Posterior vena cava (tissue), 2 donors: Measurements from ENCODE around the gene VPS16. TPM values are rescaled to one million over a fixed set of nuclear protein-coding genes. Genes with fewer than 3 reads are reported as not detected.
"Not testable (repeated sequence)": the region's sequence is repeated elsewhere in the genome, so short reads cannot be mapped to it uniquely, and the experiment has no call there.

Source experiments
- DNase-seq: peaks from one replicate; pipeline ENCODE4 v3.0.0-alpha.2; 2020; ENCODE audit warnings: low spot score
- intact Hi-C, 2 donors: fragments of 100-400 bp; cut with DNase I; formaldehyde crosslinking; loops; one replicate each; pipeline versions ENCODE4 v1.14.1 to v1.14.2; 2022 to 2023
- total RNA-seq, 2 donors: library from RNA; stranded (reverse); fragmentation: NEBNext Ultra II Directional; extraction: Animal tissue kit (Norgen Biotek cat#: 25700); gene quantifications; one replicate each; pipeline ENCODE4 v1.2.1, GENCODE V29; 2021
- donor health status: DM: yes; HTN: yes; CAD: no.
- donor health status: DM: yes; HTN: yes; CAD: no.

Gene VPS16
- total RNA-seq, 2 donors from 2014 or later, result 32.3 to 33.1 TPM

DNA sequence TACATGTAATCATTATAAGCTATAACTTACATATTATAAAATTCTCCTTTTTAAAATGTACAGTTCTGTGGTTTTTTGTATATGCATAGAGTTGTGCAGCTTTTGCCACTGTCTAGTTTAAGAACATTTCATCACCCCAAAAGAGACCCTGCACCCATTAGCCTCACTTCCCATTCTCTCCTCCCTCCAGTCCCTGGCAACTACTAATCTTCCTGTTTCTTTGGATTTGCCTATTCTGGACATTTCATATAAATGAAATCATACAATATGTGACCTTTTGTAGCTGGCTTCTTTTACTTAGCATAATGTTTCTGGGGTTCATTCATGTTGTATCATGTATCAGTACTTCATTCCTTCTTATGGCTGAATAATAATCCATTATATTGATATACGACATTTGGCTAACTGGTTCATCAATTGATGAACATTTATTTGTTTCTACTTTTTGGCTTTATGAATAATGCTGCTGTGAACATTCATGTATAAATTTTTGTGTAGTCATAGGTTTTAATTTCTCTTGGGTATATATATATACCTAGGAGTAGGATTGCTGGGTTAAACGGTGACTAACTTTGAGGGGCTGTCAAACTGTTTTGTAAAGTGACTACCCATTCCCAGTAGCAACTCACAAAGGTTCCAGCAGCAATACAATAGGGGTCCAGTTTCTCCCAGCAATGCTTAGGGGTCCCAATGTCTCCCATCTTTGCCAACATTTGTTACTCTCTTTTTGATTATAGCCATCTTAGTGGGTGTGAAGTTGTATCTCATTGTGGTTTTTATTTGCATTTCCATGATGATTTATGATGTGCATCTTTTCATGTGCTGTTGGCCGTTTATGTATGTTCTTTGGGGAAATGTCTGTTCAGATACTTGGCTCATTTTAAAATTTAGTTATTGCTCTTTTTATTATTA is 43.4 kb downstream of the VPS16 start:
- DNase-seq, result no peak
- intact Hi-C loops, result no loop called here

GRCh38 chr20:2887715-2888114 is 47.2 kb downstream of the VPS16 start:
- DNase-seq, result no peak
- intact Hi-C loops, result no loop called here

GRCh38 chr20:2888224-2888955 is 47.8 kb downstream of the VPS16 start:
- intact Hi-C loops, result no loop called here
- DNase-seq, result no peak

GRCh38 chr20:2889209-2889608 is 48.7 kb downstream of the VPS16 start:
- DNase-seq, result no peak
- intact Hi-C loops, result no loop called here

DNA sequence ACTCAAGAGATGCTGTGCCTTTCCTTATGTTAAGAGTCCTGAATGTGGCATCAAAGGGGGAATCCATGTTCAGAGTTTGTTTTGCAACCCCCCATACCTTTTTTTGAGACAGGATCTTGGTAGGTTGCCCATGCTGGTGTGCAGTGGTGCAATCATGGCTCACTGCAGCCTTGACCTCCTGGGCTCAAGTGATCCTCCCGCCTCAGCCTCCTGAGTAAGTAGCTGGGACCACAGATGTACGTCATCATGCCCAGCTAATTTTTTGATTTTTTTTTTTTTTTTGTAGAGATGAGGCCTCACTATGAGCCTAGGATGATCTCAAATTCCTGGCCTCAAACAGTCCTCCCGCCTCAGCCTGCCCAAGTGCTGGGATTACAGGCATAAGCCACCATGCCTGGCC is 49.3 kb downstream of the VPS16 start:
- no peak for DNase-seq
- intact Hi-C loops, result no loop called here

GRCh38 chr20:2890742-2891141 is 50.2 kb downstream of the VPS16 start:
- intact Hi-C loops, result no loop called here
- DNase-seq, result no peak

DNA sequence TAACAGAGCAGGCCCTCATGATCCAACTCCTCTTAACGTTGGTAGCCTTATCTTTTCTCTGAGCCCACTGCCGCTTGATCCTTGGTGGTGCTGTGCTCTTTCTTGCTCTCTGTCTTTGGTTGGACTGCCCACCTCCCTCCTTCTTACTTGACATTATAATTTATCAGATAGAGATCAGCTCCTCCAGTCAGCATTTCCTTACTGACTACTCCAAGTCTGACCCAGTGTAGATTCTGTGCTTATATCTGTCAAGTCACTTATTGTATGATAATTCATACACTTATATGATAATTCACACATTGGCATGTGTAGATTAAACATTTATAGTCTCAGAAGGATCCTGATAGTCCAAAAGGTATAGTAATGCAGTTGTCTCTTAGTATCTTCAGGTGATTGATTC is 50.8 kb downstream of the VPS16 start:
- intact Hi-C loops, result no loop called here
- DNase-seq, result no peak

DNA sequence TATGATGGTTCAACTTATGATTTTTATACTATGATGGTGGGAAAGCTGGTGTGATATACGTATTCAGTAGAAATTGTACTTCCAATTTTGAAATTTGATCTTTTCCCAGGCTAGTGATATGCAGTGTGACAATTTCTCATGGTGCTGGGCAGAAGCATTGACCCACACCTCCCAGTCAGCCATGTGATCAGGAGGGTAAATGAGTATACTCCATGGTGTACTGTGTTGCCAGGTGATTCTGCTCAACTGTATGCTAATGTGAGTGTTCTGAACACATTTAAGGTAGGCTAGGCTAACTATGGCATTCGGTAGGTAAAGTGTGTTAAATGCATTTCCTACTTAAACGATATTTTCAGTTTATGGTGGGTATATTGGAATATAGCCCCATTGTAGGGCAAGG is 51.8 kb downstream of the VPS16 start:
- no peak for DNase-seq
- intact Hi-C loops, result no loop called here

GRCh38 chr20:2894221-2894620 is 53.7 kb downstream of the VPS16 start:
- DNase-seq, result no peak
- intact Hi-C loops, result no loop called here

DNA sequence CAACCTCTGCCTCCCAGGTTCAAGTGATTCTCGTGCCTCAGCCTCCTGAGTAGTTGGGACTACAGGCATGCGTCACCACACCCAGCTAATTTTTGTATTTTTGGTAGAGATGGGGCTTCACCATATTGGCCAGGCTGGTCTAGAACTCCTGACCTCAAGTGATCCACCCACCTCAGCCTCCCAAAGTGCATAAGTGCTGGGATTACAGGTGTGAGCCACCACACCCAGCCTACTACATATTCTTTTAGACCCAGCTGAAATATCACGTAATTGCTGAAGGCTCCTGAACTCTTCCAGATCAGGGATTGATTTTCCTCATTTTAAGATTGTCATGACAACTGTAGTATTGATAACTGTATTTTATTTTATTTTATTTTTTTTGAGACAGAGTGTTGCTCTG is 54.6 kb downstream of the VPS16 start:
- DNase-seq, intact Hi-C loops: not testable (repeated sequence)

DNA sequence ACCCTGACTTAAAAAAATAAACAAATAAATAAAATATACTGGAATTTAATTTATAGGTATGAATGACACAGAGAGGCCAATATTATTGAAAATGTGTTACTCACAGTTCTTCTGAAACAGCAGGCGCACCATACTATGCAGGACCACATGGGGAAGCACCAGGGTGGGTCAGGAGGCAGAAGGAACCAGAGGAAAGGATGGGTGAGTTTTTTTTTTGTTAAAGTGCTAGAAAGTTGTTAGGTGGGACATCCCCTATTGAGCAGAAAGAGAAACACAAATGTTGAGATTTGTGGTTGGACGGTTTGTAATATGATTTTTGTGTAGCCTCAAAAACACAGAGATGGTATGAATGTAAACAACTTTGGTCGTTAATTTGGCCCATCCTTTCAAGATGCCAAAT is 58.7 kb downstream of the VPS16 start:
- no peak for DNase-seq
- intact Hi-C loops, result no loop called here

DNA sequence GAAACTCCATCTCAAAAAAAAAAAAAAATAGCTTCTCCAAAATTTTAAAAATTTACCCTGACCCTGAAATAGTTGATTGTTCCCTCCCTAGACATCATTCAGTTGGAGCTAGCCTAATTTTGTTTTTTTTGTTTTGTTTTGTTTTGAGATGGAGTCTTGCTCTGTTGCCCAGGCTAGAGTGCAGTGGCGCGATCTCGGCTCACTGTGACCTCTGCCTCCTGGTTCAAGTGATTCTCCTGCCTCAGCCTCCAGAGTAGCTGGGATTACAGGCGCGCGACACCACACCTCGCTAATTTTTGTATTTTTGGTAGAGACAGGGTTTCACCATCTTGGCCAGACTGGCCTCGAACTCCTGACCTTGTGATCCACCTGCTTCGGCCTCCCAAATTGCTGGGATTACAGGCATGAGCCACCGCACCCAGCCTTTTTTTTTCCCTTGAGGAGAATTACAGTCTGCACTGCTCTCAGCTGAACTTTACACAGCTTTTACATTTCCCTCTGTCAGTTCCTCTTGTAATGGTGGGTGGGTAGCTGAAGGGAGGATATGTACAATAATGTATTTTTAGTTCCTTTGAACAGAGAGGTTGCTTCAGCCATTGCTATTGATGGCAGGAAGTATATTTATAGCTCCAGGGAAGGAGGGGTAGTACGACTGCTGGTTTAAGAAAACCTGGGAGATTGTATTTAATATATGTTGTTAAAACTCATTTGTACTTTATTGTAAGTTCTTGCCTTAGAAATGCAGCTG is 60.5 kb downstream of the VPS16 start:
- intact Hi-C loops, result no loop called here

DNA sequence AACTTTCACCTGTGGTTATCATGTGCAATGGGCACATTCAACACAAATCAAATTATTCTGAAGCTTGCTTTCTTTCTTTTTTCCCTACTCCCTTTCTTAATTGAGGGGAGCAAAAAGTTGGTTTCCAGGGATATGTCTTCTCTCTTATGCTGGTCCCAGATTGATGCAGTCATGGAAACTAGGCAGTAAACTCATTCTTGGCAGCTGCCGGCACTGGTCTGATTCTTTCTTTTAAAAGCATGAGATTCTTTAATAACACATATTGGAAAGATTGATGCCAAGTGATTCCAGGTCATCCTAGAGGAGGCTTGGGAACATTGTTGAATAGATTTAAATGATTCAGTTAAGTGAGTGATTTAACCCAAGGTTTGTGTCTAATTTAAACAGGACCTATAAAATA is 61.7 kb downstream of the VPS16 start:
- DNase-seq, result no peak
- intact Hi-C loops, result no loop called here

More for the DNA sequence above, 60.5 kb downstream of the VPS16 start:
- no peak for DNase-seq

GRCh38 chr20:2902818-2903217 is 62.3 kb downstream of the VPS16 start:
- DNase-seq, result no peak
- intact Hi-C loops, result no loop called here

- intact Hi-C loops, result no loop called here
- no peak for DNase-seq
These were observed 63.1 kb downstream of the VPS16 start for GRCh38 chr20:2903686-2904085.

GRCh38 chr20:2907519-2907918 is 67.0 kb downstream of the VPS16 start:
- DNase-seq, result no peak
- intact Hi-C loops, result no loop called here

DNA sequence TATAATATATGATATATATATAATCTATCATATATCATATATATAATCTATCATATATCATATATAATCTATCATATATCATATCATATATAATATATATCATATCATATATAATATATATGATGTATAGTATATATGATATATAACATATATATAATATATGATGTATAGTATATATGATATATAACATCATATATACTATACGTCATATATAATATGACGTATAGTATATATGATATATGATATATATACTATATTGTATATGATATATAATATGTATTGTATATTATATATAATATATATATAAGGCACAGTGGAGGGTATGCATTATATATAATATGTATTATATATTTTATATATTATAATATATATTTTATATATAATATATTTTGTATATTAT is 69.4 kb downstream of the VPS16 start:
- DNase-seq, result no peak
- intact Hi-C loops, result no loop called here

- intact Hi-C loops, result no loop called here
- DNase-seq, result no peak
These were observed 70.7 kb downstream of the VPS16 start for GRCh38 chr20:2911200-2911599.

- intact Hi-C loops, result no loop called here
- no peak for DNase-seq
These were observed 73.6 kb downstream of the VPS16 start for GRCh38 chr20:2914160-2914559.
